Activated CD4-positive, alpha-beta T cell treated with anti-CD3 and anti-CD28 coated beads for 24 hours (primary cell): Measurements from ENCODE around the gene TOP1.
"Not testable (repeated sequence)": the region's sequence is repeated elsewhere in the genome, so short reads cannot be mapped to it uniquely, and the experiment has no call there.

ENCODE experiments used
- DNase-seq, 2 donors: peaks; one replicate each; pipeline ENCODE4 v3.0.0-alpha.2; 2020; ENCODE audit warnings: low read depth in 2 of 2

The TOP1 gene

GRCh38 chr20:41128317-41128716 is 99.7 kb downstream of the TOP1 start:
- not testable (repeated sequence) for DNase-seq

GRCh38 chr20:41131594-41132387 is 103.2 kb downstream of the TOP1 start:
- DNase-seq = no peak

- not testable (repeated sequence) for DNase-seq
Measured at GRCh38 chr20:41132388-41132775, 103.8 kb downstream of the TOP1 start.

GRCh38 chr20:41133709-41134361 is 105.2 kb downstream of the TOP1 start:
- peak in 1 of 2 donors; percentile 50 for DNase-seq

GRCh38 chr20:41134362-41135186 is 106.0 kb downstream of the TOP1 start:
- no peak for DNase-seq

GRCh38 chr20:41135187-41135887 is 106.7 kb downstream of the TOP1 start:
- DNase-seq = no peak

GRCh38 chr20:41135888-41136679 is 107.5 kb downstream of the TOP1 start:
- no peak for DNase-seq

- peak; percentile 79 to 82 for DNase-seq
Measured at GRCh38 chr20:41136680-41137613, 108.3 kb downstream of the TOP1 start, which contains the start of gene PLCG1. TSS of gene PLCG1 (plus strand) at chr20:41137543. CDS start at chr20:41137642, 99 bp downstream.

GRCh38 chr20:41137614-41138474 is 109.2 kb downstream of the TOP1 start:
- no peak for DNase-seq

- DNase-seq = no peak
Measured at GRCh38 chr20:41138475-41139226, 110.0 kb downstream of the TOP1 start.

GRCh38 chr20:41139227-41140093 is 110.8 kb downstream of the TOP1 start:
- DNase-seq = no peak

GRCh38 chr20:41140226-41141133 is 111.9 kb downstream of the TOP1 start:
- DNase-seq = no peak

- DNase-seq = no peak
Measured at GRCh38 chr20:41141153-41141815, 112.7 kb downstream of the TOP1 start.

- DNase-seq = no peak
Measured at GRCh38 chr20:41142245-41142644, 113.6 kb downstream of the TOP1 start.

GRCh38 chr20:41142919-41143318 is 114.3 kb downstream of the TOP1 start:
- no peak for DNase-seq
